Islet of Langerhans (tissue), 1 donor: Measurements from ENCODE around the gene PPP2CA.

Experiments used
- FAIRE-seq: peaks from one replicate; lab custom pipeline; 2011; peaks lifted over from hg19 to GRCh38; lab: Jason Lieb, UNC

PPP2CA gene

GRCh38 chr5:134148316-134148715 is 77.6 kb downstream of the PPP2CA start:
- no peak for FAIRE-seq

GRCh38 chr5:134146651-134147518 is 79.0 kb downstream of the PPP2CA start:
- no peak for FAIRE-seq

- no peak for FAIRE-seq
Measured at GRCh38 chr5:134145779-134146581, 79.9 kb downstream of the PPP2CA start.

- no peak for FAIRE-seq
Measured at GRCh38 chr5:134145041-134145757, 80.7 kb downstream of the PPP2CA start.
